NCI-H1694 (cell line): Measurements from ENCODE around the gene SYNGR4.

Source experiments
- DNase-seq: peaks from one replicate; lab custom pipeline; 2025; lab: John Stamatoyannopoulos, UW

SYNGR4 gene

GRCh38 chr19:48341515-48342413 lies 22.4 kb upstream of the SYNGR4 start:
- no peak for DNase-seq

- no peak for DNase-seq
Measured at GRCh38 chr19:48342414-48342738, 21.8 kb upstream of the SYNGR4 start.

- no peak for DNase-seq
Measured at GRCh38 chr19:48342841-48343540, 21.2 kb upstream of the SYNGR4 start.

GRCh38 chr19:48344892-48345291 lies 19.3 kb upstream of the SYNGR4 start:
- peak; percentile 25 for DNase-seq

GRCh38 chr19:48346191-48346590 lies 18.0 kb upstream of the SYNGR4 start:
- no peak for DNase-seq

GRCh38 chr19:48348045-48348444 lies 16.1 kb upstream of the SYNGR4 start:
- no peak for DNase-seq

GRCh38 chr19:48348737-48349136 lies 15.4 kb upstream of the SYNGR4 start:
- DNase-seq = no peak

GRCh38 chr19:48350856-48351255 lies 13.3 kb upstream of the SYNGR4 start:
- DNase-seq = peak; percentile 90

- DNase-seq = peak; percentile 83
Measured at GRCh38 chr19:48351341-48351752, 12.8 kb upstream of the SYNGR4 start.

GRCh38 chr19:48353677-48354076 lies 10.5 kb upstream of the SYNGR4 start:
- no peak for DNase-seq

- no peak for DNase-seq
Measured at GRCh38 chr19:48354332-48354992, 9.7 kb upstream of the SYNGR4 start.

- no peak for DNase-seq
Measured at GRCh38 chr19:48355365-48355954, 8.7 kb upstream of the SYNGR4 start.

- no peak for DNase-seq
Measured at GRCh38 chr19:48359123-48359522, 5.0 kb upstream of the SYNGR4 start.

GRCh38 chr19:48361912-48362311 lies 2.3 kb upstream of the SYNGR4 start:
- no peak for DNase-seq

GRCh38 chr19:48362716-48363499 lies 1.3 kb upstream of the SYNGR4 start:
- DNase-seq = peak; percentile 98

- DNase-seq = no peak
Measured at GRCh38 chr19:48363500-48363809, 712 bp upstream of the SYNGR4 start.

GRCh38 chr19:48364598-48365348 lies 606 bp downstream of the SYNGR4 start:
- no peak for DNase-seq

GRCh38 chr19:48365602-48366001 lies 1.4 kb downstream of the SYNGR4 start:
- DNase-seq = no peak

- DNase-seq = no peak
Measured at GRCh38 chr19:48367855-48368254, 3.7 kb downstream of the SYNGR4 start.

GRCh38 chr19:48368936-48369335 lies 4.8 kb downstream of the SYNGR4 start:
- no peak for DNase-seq

GRCh38 chr19:48370955-48371354 lies 6.8 kb downstream of the SYNGR4 start:
- no peak for DNase-seq
